Measurements from ENCODE around the gene DGKI.

DGKI gene

DNA sequence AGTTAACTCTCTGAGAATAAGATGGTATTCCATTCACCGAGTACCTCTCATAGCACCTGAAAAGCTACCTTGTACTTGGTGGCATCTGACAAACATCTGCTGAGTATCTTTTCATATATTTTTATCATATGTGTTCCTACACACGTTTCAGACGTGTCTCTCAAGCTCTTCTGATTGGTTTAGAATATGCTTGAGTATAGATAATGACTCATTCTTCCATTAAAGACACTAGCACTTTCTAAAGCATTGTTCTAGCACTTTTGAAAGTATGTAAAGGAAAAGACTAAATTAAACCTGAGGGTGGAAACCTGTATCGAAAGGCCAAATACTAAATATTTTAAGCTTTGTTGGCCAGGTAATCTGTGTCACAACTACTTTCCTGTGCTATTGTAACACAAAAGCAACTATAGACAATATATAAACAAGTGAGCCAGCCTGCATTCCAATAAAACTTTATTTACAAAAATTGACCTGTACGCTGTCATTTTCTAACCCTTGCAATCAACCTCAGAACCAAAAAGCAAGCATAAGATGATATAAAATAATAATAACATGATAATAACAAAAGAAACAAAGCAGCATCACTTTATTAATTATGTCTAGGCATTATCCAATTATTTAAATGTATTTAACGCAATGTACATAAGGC lies 95.3 kb downstream of the DGKI start:
- DNase-seq (ENCODE audit: low read depth), result no peak
- TF ChIP-seq, protein P1, sequence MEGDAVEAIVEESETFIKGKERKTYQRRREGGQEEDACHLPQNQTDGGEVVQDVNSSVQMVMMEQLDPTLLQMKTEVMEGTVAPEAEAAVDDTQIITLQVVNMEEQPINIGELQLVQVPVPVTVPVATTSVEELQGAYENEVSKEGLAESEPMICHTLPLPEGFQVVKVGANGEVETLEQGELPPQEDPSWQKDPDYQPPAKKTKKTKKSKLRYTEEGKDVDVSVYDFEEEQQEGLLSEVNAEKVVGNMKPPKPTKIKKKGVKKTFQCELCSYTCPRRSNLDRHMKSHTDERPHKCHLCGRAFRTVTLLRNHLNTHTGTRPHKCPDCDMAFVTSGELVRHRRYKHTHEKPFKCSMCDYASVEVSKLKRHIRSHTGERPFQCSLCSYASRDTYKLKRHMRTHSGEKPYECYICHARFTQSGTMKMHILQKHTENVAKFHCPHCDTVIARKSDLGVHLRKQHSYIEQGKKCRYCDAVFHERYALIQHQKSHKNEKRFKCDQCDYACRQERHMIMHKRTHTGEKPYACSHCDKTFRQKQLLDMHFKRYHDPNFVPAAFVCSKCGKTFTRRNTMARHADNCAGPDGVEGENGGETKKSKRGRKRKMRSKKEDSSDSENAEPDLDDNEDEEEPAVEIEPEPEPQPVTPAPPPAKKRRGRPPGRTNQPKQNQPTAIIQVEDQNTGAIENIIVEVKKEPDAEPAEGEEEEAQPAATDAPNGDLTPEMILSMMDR (IDR thresholded peaks at IDR 0.05; ENCODE audit: control insufficient read depth, extremely low read depth, insufficient read depth), result no peak
- no peak overlapping the region for H3K4me3 ChIP-seq (ENCODE audit: low read depth, low read length)

DNA sequence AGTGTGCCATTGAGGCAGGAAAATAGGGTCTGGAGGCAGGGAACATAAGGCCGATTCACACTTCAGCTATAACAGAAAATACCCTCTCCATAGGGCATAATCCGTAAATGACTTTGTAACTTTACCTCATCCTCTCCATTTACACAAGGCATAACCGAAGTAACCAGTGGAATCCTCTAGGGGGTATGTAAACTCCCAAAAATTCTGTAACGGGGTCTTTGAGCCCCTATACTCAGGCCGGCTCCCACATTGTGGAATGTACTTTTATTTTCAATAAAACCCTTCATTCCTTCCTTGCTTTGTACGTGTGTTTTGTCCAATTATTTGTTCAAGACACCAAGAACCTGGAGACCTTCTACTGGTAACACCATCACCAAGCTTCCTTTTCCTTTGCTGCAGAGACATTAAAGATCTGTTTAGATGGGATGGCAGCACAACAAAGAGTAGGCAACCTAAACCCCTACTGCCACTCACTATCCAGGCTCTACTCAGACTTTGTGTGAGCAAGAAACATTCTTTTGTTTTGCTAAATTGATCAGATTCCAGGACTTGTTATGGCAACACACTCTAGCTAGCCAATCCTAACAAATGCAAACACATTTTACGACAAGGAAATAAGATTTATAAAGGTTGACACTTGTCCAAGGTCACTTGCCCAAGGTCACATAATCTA lies 99.3 kb downstream of the DGKI start:
- H3K4me3 ChIP-seq (ENCODE audit: low read depth, low read length), result no peak overlapping the region
- TF ChIP-seq, protein P1 (IDR thresholded peaks at IDR 0.05; ENCODE audit: control insufficient read depth, extremely low read depth, insufficient read depth), result no peak
- peak; percentile 31 for DNase-seq (ENCODE audit: low read depth)

DNA sequence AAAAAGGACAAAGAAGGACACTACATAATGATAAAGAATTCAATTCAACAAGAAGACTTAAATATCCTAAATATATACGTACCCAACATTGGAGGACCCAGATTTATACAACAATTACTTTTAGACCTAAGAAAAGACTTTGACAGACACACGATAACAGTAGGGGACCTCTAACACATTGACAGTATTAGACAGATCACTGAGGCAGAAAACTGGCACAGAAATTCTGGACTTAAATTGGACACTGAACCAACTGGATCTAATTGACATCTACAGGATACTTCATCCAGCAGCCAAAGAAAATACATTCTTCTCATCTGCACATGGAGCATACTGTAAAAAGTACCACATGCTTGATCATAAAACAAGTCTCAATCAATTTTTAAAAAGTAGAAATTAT lies 103.8 kb downstream of the DGKI start:
- no peak for DNase-seq (ENCODE audit: low read depth)
- TF ChIP-seq, protein P1 (IDR thresholded peaks at IDR 0.05; ENCODE audit: control insufficient read depth, extremely low read depth, insufficient read depth), result no peak

DNA sequence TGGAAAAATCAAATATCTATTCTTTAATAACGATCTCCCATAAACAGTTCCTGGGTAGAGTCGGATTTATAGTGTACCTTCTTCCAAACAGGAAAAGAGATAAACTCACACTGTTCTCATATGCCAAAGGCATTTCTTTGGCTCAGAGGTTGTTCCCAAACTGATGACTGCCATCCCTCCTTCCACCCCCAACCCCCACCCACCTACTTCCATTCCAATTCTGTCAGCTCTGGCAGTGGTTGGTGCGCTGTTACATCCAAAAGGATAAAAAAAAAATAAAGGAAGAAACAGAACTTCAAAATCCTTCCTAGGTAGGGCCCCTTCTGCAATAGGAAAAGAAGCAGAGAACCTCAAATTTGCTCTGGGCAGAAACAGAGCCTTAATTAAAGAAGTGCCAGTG lies 104.7 kb downstream of the DGKI start:
- no peak for DNase-seq (ENCODE audit: low read depth)
- TF ChIP-seq, protein P1 (IDR thresholded peaks at IDR 0.05; ENCODE audit: control insufficient read depth, extremely low read depth, insufficient read depth), result no peak
- no peak overlapping the region for H3K4me3 ChIP-seq (ENCODE audit: low read depth, low read length)

More for the DNA sequence above, 103.8 kb downstream of the DGKI start:
- no peak overlapping the region for H3K4me3 ChIP-seq (ENCODE audit: low read depth, low read length)

DNA sequence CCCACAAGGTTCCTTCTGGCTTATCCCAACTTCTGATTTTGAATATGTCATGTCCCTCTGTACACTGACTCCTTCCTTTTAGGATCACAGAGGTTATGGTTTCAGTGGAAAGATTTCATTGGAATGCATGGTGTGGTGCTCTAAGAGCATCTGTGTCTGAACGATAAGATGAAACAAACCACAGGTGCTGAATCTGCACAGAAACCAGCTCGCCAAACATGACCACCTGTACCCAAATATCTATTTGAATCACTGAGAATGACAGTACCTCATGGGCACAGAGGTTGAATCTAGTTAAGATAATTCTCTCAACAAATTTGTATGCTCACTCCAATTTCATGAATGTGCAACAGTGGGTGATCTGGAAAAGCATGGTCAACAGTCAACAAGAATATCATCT lies 105.3 kb downstream of the DGKI start:
- TF ChIP-seq, protein P1 (IDR thresholded peaks at IDR 0.05; ENCODE audit: control insufficient read depth, extremely low read depth, insufficient read depth), result no peak

DNA sequence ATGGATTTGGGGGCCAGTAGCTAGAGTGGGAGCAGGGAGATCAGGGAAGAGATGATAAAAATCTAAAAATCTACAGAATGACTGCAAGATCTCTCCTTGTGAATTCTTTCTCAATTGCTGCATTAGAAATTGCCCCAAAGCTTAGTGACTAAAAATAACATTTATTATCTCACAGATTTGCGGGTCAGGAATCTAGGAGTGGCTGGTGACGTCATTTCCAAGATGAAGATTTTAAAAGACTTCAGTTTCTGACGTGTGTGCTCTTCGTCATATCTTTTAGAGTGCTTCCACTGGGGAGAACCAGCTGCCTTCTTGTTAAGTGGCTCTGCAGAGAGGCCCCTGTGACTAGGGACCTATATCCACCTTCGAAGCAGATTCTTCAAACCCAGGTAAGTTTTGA lies 112.6 kb downstream of the DGKI start:
- DNase-seq (ENCODE audit: low read depth), result no peak
- TF ChIP-seq, protein P1 (IDR thresholded peaks at IDR 0.05; ENCODE audit: control insufficient read depth, extremely low read depth, insufficient read depth), result no peak
- no peak overlapping the region for H3K4me3 ChIP-seq (ENCODE audit: low read depth, low read length)

More for the DNA sequence above, 105.3 kb downstream of the DGKI start:
- no peak for DNase-seq (ENCODE audit: low read depth)
- H3K4me3 ChIP-seq (ENCODE audit: low read depth, low read length), result no peak overlapping the region
